SK-N-SH treated with all-trans-retinoic acid at 6 μM for 48 hours (cell line): ENCODE data around the gene VPS35.

ENCODE experiments used
- ATAC-seq: fragments of 200-7000 bp; cut with Tn5 transposase; 3 replicates; pipeline ENCODE4 v1.9.1; 2020; ENCODE audit warnings: mild to moderate bottlenecking, moderate library complexity
- ARNTL ChIP-seq: fragments of 450-650 bp; formaldehyde crosslinking; IDR thresholded peaks from 2 replicates; pipeline ENCODE4 v1.5.0; 2020; ENCODE audit warnings: low read depth, mild to moderate bottlenecking, moderate library complexity, borderline replicate concordance
- BACH2 ChIP-seq: fragments of 250-450 bp; sonication (Bioruptor Pico); IDR thresholded peaks from 2 replicates; pipeline ENCODE4 v1.9.0; 2021; ENCODE audit warnings: mild to moderate bottlenecking, borderline replicate concordance
- CREB5 ChIP-seq: fragments of 250-450 bp; sonication (Bioruptor Pico); IDR thresholded peaks from 2 replicates; pipeline ENCODE4 v1.5.1; 2020; ENCODE audit warnings: low read depth, mild to moderate bottlenecking, moderate library complexity
- CSRNP3 ChIP-seq: fragments of 250-450 bp; sonication (Bioruptor Pico); IDR thresholded peaks from 2 replicates; pipeline ENCODE4 v1.5.1; 2021; ENCODE audit warnings: mild to moderate bottlenecking, moderate library complexity
- GLIS3 ChIP-seq: fragments of 250-450 bp; sonication (Bioruptor Pico); IDR thresholded peaks from 2 replicates; pipeline ENCODE4 v1.5.0; 2020; ENCODE audit warnings: mild to moderate bottlenecking, moderate library complexity
- ISL1 ChIP-seq: fragments of 250-450 bp; sonication (Bioruptor Pico); IDR thresholded peaks from 2 replicates; pipeline ENCODE4 v2.1.2; 2022; ENCODE audit warnings: mild to moderate bottlenecking, moderate library complexity
- OSR1 ChIP-seq: fragments of 250-450 bp; sonication (Bioruptor Pico); IDR thresholded peaks from 2 replicates; pipeline ENCODE4 v1.8.0; 2022; ENCODE audit warnings: moderate library complexity, mild to moderate bottlenecking, inconsistent platforms
- PATZ1 ChIP-seq: fragments of 250-450 bp; sonication (Bioruptor Pico); IDR thresholded peaks from 2 replicates; pipeline ENCODE4 v1.8.0; 2020; ENCODE audit warnings: mild to moderate bottlenecking, moderate library complexity, borderline replicate concordance
- POU6F1 ChIP-seq: fragments of 250-450 bp; sonication (Bioruptor Pico); IDR thresholded peaks from 2 replicates; pipeline ENCODE4 v1.8.0; 2021; ENCODE audit warnings: low read depth, mild to moderate bottlenecking, moderate library complexity, borderline replicate concordance
- PPARA ChIP-seq: fragments of 250-450 bp; sonication (Bioruptor Pico); IDR thresholded peaks from 2 replicates; pipeline ENCODE4 v1.5.0; 2020; ENCODE audit warnings: mild to moderate bottlenecking, borderline replicate concordance
- RARB ChIP-seq: fragments of 250-450 bp; sonication (Bioruptor Pico); IDR thresholded peaks from 2 replicates; pipeline ENCODE4 v1.8.0; 2021; ENCODE audit warnings: mild to moderate bottlenecking, moderate library complexity
- SNAI2 ChIP-seq: fragments of 250-450 bp; sonication (Bioruptor Pico); IDR thresholded peaks from 2 replicates; pipeline ENCODE4 v1.5.0; 2020; ENCODE audit warnings: mild to moderate bottlenecking, moderate library complexity
- TCF4 ChIP-seq: fragments of 250-450 bp; sonication (Bioruptor Pico); IDR thresholded peaks from 2 replicates; pipeline ENCODE4 v1.8.0; 2021; ENCODE audit warnings: mild to moderate bottlenecking, moderate library complexity, borderline replicate concordance
- TOX ChIP-seq: fragments of 250-450 bp; sonication (Bioruptor Pico); IDR thresholded peaks from 2 replicates; pipeline ENCODE4 v1.8.0; 2021; ENCODE audit warnings: mild to moderate bottlenecking, moderate library complexity, borderline replicate concordance
- TSHZ2 ChIP-seq: fragments of 250-450 bp; sonication (Bioruptor Pico); IDR thresholded peaks from 2 replicates; pipeline ENCODE4 v1.5.0; 2020; ENCODE audit warnings: mild to moderate bottlenecking, moderate library complexity
- ZFP3 ChIP-seq: fragments of 250-450 bp; sonication (Bioruptor Pico); IDR thresholded peaks from 2 replicates; pipeline ENCODE4 v1.5.0; 2020; ENCODE audit warnings: mild to moderate bottlenecking, moderate library complexity
- ZFP30 ChIP-seq: fragments of 450-650 bp; formaldehyde crosslinking; IDR thresholded peaks from 2 replicates; pipeline ENCODE4 v1.5.0; 2022; ENCODE audit warnings: mild to moderate bottlenecking, moderate library complexity
- ZNF70 ChIP-seq: fragments of 450-650 bp; formaldehyde crosslinking; IDR thresholded peaks from 2 replicates; pipeline ENCODE4 v1.5.0; 2020; ENCODE audit warnings: mild to moderate bottlenecking, moderate library complexity
- ZNF8 ChIP-seq: fragments of 450-650 bp; formaldehyde crosslinking; IDR thresholded peaks from 2 replicates; pipeline ENCODE4 v1.5.0; 2020; ENCODE audit warnings: mild to moderate bottlenecking, moderate library complexity

Gene VPS35

GRCh38 chr16:46688654-46689364, at the start of gene VPS35:
Gene VPS35 (minus strand): TSS chr16:46689178. CDS start chr16:46689133, 45 bp downstream.
- ATAC-seq = peak; percentile 88

GRCh38 chr16:46737621-46738214, 48.7 kb upstream of the VPS35 start:
- ATAC-seq = no peak
- no peak for TF ChIP-seq POU6F1 (CRISPR knock-in tag)
- no peak for TF ChIP-seq OSR1 (CRISPR knock-in tag)
- no peak for TF ChIP-seq BACH2
- no peak for TF ChIP-seq GLIS3
- no peak for TF ChIP-seq ARNTL (CRISPR knock-in tag)
- TF ChIP-seq TCF4 = no peak
- no peak for TF ChIP-seq ZFP30 (CRISPR knock-in tag)
- no peak for TF ChIP-seq SNAI2
- TF ChIP-seq CSRNP3 (CRISPR knock-in tag) = no peak
- no peak for TF ChIP-seq CREB5
- TF ChIP-seq ZNF70 (CRISPR knock-in tag) = no peak
- no peak for TF ChIP-seq ZNF8
- TF ChIP-seq PPARA (CRISPR knock-in tag) = no peak
- TF ChIP-seq TOX (CRISPR knock-in tag) = no peak
- TF ChIP-seq PATZ1 = no peak
- TF ChIP-seq TSHZ2 = no peak

More at GRCh38 chr16:46688654-46689364, at the start of gene VPS35:
- TF ChIP-seq RARB (CRISPR knock-in tag) (no peak), TCF4 (no peak), SNAI2 (no peak), ZFP3 (CRISPR knock-in tag) (no peak), TOX (CRISPR knock-in tag) (no peak), OSR1 (CRISPR knock-in tag) (no peak), BACH2 (no peak), CSRNP3 (CRISPR knock-in tag) (no peak), ISL1 (CRISPR knock-in tag) (no peak), ARNTL (CRISPR knock-in tag) (no peak), PATZ1 (no peak), ZNF8 (no peak), ZFP30 (CRISPR knock-in tag) (no peak)
- TF ChIP-seq, all 23 proteins: peak for 0
